Astrocyte (in vitro differentiated cells and primary cell): ENCODE data around the gene CYBC1. TPM values are rescaled to one million over a fixed set of nuclear protein-coding genes. Genes with fewer than 3 reads are reported as not detected.

ENCODE experiments used
- total RNA-seq: library from RNA; stranded (reverse); gene quantifications from 2 replicates; pipeline ENCODE4 v1.2.1, GENCODE V29; 2021

The CYBC1 gene
- total RNA-seq, 1 donor from 2014 or later, result 67.3 TPM

Other genes starting within 250 kb of the CYBC1 start
- gene CCDC57, start 237.9 kb downstream of the CYBC1 start, total RNA-seq, result 19.9 and 20.4 TPM in 2 replicates
- gene SLC16A3, start 221.7 kb downstream of the CYBC1 start, total RNA-seq, result 292 and 385 TPM in 2 replicates
- gene CSNK1D, start 177.1 kb downstream of the CYBC1 start, total RNA-seq, result 146 and 153 TPM in 2 replicates
- 0.18 and 0.24 TPM in 2 replicates for gene CD7, start 133.1 kb downstream of the CYBC1 start, total RNA-seq
- gene SECTM1, start 117.0 kb downstream of the CYBC1 start, total RNA-seq, result 0.27 TPM in 1 of 2 replicates, not detected in the other
- not detected in 2 replicates for gene TEX19, start 91.5 kb downstream of the CYBC1 start, total RNA-seq
- not detected in 2 replicates for gene UTS2R, start 79.0 kb downstream of the CYBC1 start, total RNA-seq
- 11.1 and 15.0 TPM in 2 replicates for gene HEXD, start 32.4 kb downstream of the CYBC1 start, total RNA-seq
- gene OGFOD3, start 32.2 kb downstream of the CYBC1 start, total RNA-seq, result 20.9 and 21.3 TPM in 2 replicates
- 62.8 and 64.4 TPM in 2 replicates for gene NARF, start 8.0 kb upstream of the CYBC1 start, total RNA-seq
- gene FOXK2, start 69.0 kb upstream of the CYBC1 start, total RNA-seq, result 57.9 and 68.0 TPM in 2 replicates
- 74.3 and 75.4 TPM in 2 replicates for gene WDR45B, start 197.7 kb upstream of the CYBC1 start, total RNA-seq
- 15.8 and 17.5 TPM in 2 replicates for gene RAB40B, start 247.9 kb upstream of the CYBC1 start, total RNA-seq